Colonic mucosa (tissue), 4 donors: ENCODE results near the gene PLEKHA1. TPM values are rescaled to one million over a fixed set of nuclear protein-coding genes. Genes with fewer than 3 reads are reported as not detected.

Source experiments
- DNase-seq: peaks from one replicate; pipeline ENCODE4 v3.0.0-alpha.2; 2020
- H3K27ac ChIP-seq: fragments of 200-600 bp; one replicate; pipeline ENCODE4 v1.8.0; 2021
- H3K27me3 ChIP-seq: fragments of 200-600 bp; one replicate; pipeline ENCODE4 v1.8.0; 2021
- H3K36me3 ChIP-seq: fragments of 200-600 bp; one replicate; pipeline ENCODE4 v1.8.0; 2021
- H3K4me1 ChIP-seq: fragments of 200-600 bp; one replicate; pipeline ENCODE4 v1.8.0; 2021; ENCODE audit warnings: mild to moderate bottlenecking
- H3K4me3 ChIP-seq: fragments of 200-600 bp; one replicate; pipeline ENCODE4 v1.8.0; 2021
- H3K9ac ChIP-seq, 2 donors: one replicate each; pipeline ENCODE4 v1.7.0; 2013; ENCODE audit warnings: control low read depth in 2 of 2, low read depth in 2 of 2, low read length in 2 of 2
- H3K9me3 ChIP-seq: fragments of 200-600 bp; one replicate; pipeline ENCODE4 v1.8.0; 2021
- intact Hi-C: fragments of 100-400 bp; cut with DNase I; formaldehyde crosslinking; loops from one replicate; pipeline ENCODE4 v1.14.1; 2022
- total RNA-seq, 2 donors: library from RNA; stranded (reverse); fragmentation: NEBNext Ultra II Directional in 1 of 2; extraction: Animal tissue kit (Norgen Biotek cat#: 25700) in 1 of 2; gene quantifications; one replicate each; pipeline ENCODE4 v1.2.1, GENCODE V29; 2021
- TF ChIP-seq, protein P1 (sequence below): fragments of 200-600 bp; IDR thresholded peaks from one replicate; pipeline ENCODE4 v1.8.0; 2022; ENCODE audit warnings: antibody characterized with exemption, mild to moderate bottlenecking
- donor health status: healthy.
- donor health status: DM: no; HTN: no; CAD: no.
- donor health status: DM: no; HTN: no; CAD: no.

Gene PLEKHA1
- total RNA-seq, 2 donors from 2014 or later = 34.8 to 55.6 TPM

DNA sequence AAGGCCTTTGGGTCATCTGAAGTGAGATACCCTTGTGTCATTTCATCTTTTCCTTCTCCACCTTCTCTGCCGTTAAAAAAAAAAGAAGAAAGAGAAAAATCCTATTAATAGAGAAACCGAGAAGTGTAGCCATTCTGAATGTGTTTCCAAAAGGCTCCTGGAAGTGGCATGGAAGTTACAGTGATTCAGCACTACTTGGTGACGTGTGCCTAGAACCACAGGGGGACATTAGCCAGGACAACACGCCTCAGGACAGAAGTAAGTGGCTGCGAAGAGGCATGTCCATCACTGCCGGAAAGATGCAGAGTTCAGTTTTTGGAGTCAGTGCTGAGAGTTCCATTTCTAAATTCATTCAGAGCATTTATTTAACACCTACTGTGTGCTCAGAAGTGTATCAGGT, 93.2 kb downstream of the PLEKHA1 start:
- Histone ChIP-seq H3K36me3 (no peaks in the 10 kb centered on the region), H3K9me3 (no peaks in the 10 kb centered on the region), H3K4me3 (no peak overlapping the region), H3K4me1 (no peaks in the 10 kb centered on the region), H3K27me3 (peaks cover 6% of the 10 kb centered on the region), H3K27ac (no peak overlapping the region), H3K9ac (no peak overlapping the region)
- intact Hi-C loops = no loop called here
- TF ChIP-seq, protein P1, sequence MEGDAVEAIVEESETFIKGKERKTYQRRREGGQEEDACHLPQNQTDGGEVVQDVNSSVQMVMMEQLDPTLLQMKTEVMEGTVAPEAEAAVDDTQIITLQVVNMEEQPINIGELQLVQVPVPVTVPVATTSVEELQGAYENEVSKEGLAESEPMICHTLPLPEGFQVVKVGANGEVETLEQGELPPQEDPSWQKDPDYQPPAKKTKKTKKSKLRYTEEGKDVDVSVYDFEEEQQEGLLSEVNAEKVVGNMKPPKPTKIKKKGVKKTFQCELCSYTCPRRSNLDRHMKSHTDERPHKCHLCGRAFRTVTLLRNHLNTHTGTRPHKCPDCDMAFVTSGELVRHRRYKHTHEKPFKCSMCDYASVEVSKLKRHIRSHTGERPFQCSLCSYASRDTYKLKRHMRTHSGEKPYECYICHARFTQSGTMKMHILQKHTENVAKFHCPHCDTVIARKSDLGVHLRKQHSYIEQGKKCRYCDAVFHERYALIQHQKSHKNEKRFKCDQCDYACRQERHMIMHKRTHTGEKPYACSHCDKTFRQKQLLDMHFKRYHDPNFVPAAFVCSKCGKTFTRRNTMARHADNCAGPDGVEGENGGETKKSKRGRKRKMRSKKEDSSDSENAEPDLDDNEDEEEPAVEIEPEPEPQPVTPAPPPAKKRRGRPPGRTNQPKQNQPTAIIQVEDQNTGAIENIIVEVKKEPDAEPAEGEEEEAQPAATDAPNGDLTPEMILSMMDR = no peak
- no peak for DNase-seq

DNA sequence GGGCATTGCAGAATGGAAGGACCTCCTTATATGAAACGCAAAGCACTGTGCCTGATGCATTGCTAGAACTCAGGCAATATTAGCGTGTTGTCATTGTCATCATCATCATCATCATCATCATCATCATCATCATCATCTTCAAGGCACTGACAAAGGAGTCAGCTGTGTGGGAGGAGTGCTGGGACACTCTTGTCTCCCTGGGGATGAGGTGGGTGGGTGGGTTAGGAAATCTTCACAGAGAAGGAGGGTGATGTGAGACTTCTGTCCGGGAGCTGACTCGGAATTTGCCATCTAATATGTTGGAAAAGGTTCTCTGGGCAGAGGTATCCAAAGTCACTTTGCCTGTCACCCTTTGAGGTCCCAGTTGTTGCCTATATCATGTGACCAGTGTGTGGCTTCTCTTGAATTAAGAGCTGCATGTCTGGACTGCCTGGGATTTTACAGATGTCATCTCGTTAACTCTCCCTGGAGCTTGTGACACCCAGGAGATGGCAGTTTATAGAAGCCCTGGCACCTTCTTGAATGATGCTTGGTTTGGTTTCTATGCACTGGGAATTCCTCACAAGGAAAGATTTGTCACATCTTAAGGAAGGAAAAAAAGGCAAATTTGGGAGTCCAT, 93.9 kb downstream of the PLEKHA1 start:
- DNase-seq = no peak
- no peaks in the 10 kb centered on the region for H3K36me3 ChIP-seq
- peaks cover 6% of the 10 kb centered on the region for H3K27me3 ChIP-seq
- intact Hi-C loops = no loop called here
- TF ChIP-seq, protein P1 = no peak
- no peaks in the 10 kb centered on the region for H3K9me3 ChIP-seq
- H3K9ac ChIP-seq = no peak overlapping the region
- H3K4me1 ChIP-seq = no peaks in the 10 kb centered on the region
- no peak overlapping the region for H3K27ac ChIP-seq
- no peak overlapping the region for H3K4me3 ChIP-seq

DNA sequence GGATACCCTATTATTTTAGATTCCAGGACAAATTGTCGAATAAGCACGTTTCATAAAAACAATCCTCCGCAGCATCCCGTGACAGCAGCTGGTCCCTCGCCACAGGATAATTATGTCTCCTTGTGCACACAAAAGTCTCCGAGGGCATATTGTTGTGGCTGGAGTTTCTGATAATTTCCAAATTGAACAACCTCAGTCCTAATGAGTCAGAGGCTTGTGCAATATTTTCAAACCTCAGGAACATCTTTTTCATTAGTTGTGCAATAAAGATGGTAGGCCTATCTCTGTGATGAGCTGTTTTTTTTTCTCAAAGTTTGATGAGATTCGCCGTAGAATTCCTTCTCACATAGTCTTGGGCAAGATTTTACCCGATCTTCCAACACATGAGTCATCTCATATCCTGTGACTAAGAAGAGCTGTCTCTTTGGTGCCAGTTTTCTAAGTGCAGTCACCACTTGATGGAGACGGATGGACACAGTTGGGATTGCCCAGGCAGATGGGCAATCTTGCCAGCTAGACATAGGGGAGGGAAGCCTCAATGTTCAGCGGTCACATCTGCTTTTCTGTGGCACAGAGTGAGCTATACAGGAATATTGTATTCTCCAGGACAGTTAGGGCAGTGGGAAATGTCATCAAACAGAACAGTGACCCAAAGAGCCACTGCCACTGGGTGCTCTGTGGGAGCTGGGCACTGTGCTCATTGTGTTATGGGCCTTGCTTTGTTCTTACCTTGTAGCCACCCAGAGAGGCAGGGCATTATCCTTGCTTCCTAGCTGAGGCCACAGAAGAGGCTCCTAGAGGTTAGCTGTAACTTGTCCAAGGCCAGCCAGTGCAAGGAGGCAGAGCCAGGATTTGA, 94.6 kb downstream of the PLEKHA1 start:
- intact Hi-C loops = no loop called here
- DNase-seq = no peak
- no peaks in the 10 kb centered on the region for H3K9me3 ChIP-seq
- H3K27me3 ChIP-seq = peaks cover under 1% of the 10 kb centered on the region
- no peaks in the 10 kb centered on the region for H3K4me1 ChIP-seq
- H3K27ac ChIP-seq = no peak overlapping the region
- H3K36me3 ChIP-seq = no peaks in the 10 kb centered on the region
- H3K9ac ChIP-seq = no peak overlapping the region
- H3K4me3 ChIP-seq = no peak overlapping the region
- TF ChIP-seq, protein P1 = no peak

DNA sequence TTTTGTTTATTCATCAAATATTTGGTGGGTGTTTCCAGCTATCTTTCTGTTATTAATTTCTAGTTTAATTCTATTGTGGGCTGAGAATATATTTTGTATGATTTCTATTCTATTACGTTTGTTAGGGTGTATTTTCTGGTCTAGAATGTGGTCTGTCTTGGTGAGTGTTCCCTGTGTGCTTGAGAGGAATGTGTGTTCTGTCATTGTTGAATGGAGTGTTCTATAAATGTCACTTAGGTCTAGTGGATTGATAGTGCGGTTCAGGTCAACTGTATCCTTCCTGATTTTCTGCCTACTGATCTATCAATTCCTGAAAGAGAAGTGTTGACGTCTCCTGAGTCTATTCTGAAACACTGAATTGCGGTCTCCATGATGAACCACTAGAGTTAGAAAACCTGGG, 95.3 kb downstream of the PLEKHA1 start:
- Histone ChIP-seq H3K4me1 (no peaks in the 10 kb centered on the region), H3K9me3 (no peaks in the 10 kb centered on the region), H3K27me3 (no peaks in the 10 kb centered on the region), H3K4me3 (no peak overlapping the region), H3K27ac (no peak overlapping the region), H3K36me3 (no peaks in the 10 kb centered on the region), H3K9ac (no peak overlapping the region)
- intact Hi-C loops = no loop called here
- DNase-seq = no peak
- TF ChIP-seq, protein P1 = no peak

DNA sequence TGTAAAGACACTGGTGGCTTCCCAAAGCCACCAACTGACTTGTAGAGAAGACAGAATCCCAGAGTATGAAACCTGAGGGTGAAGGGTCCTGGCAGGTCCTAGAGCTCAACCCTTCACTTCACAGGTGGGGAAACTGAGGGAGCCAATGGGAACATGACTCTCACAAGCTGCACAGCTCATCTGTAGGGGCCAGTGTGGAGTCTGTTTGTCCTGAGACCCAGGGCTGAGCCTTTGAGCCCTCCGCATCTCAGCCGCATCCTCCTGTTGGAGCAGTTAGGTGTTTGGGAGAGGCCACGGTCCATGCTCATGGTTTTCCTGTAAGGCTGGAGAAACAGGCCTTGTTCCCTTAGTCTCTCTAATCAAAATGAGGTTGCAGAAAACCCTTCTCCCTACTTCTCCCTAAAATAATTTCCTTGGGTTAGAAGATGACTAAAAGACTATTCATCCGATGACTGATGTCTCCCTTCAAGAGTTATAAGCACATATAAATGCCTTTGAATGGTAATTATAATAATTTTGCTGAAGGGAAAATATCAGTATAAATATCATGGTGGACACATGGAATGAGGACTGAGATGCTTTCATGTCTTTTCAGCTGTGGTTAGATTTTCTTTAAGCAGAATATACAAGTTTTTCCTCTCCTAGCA, 97.1 kb downstream of the PLEKHA1 start:
- DNase-seq = no peak
- intact Hi-C loops = no loop called here
- no peaks in the 10 kb centered on the region for H3K9me3 ChIP-seq

More for the DNA sequence above, 97.1 kb downstream of the PLEKHA1 start:
- H3K27me3 ChIP-seq = no peaks in the 10 kb centered on the region
- no peak overlapping the region for H3K9ac ChIP-seq
- H3K36me3 ChIP-seq = no peaks in the 10 kb centered on the region
- H3K4me3 ChIP-seq = no peak overlapping the region
- H3K27ac ChIP-seq = no peak overlapping the region
- H3K4me1 ChIP-seq = no peaks in the 10 kb centered on the region
- TF ChIP-seq, protein P1 = no peak
